Neural progenitor cell (in vitro differentiated cells): ENCODE results near the gene SNX10. TPM values are rescaled to one million over a fixed set of nuclear protein-coding genes. Genes with fewer than 3 reads are reported as not detected.

Experiments used
- DNase-seq: peaks from one replicate; pipeline ENCODE4 v3.0.0-alpha.2; 2016; ENCODE audit warnings: low spot score
- H2AFZ ChIP-seq: fragments of 200-600 bp; sonication (generic); replicated peaks from 2 replicates; pipeline ENCODE4 v1.6.1; 2016; ENCODE audit warnings: antibody characterized with exemption
- H3F3A ChIP-seq: fragments of 200-600 bp; sonication (generic); 2 replicates; pipeline ENCODE4 v1.6.1; 2016; ENCODE audit warnings: antibody characterized with exemption, low read depth
- H3K27ac ChIP-seq: fragments of 200-600 bp; sonication (generic); 2 replicates; pipeline ENCODE4 v1.5.1; 2016; ENCODE audit warnings: mild to moderate bottlenecking
- H3K27me3 ChIP-seq: fragments of 200-600 bp; sonication (generic); 2 replicates; pipeline ENCODE4 v1.6.1; 2016; ENCODE audit warnings: mild to moderate bottlenecking, moderate library complexity
- H3K36me3 ChIP-seq: fragments of 200-600 bp; sonication (generic); 2 replicates; pipeline ENCODE4 v1.5.1; 2016
- H3K4me1 ChIP-seq: fragments of 200-600 bp; sonication (generic); 2 replicates; pipeline ENCODE4 v1.6.1; 2016; ENCODE audit warnings: mixed run types
- H3K4me2 ChIP-seq: fragments of 200-600 bp; sonication (generic); 2 replicates; pipeline ENCODE4 v1.6.1; 2016
- H3K4me3 ChIP-seq: fragments of 200-600 bp; sonication (generic); 2 replicates; pipeline ENCODE4 v1.5.1; 2016
- H3K79me2 ChIP-seq: fragments of 200-600 bp; sonication (generic); 2 replicates; pipeline ENCODE4 v1.6.1; 2016; ENCODE audit warnings: low read depth
- H3K9ac ChIP-seq: fragments of 200-600 bp; sonication (generic); 2 replicates; pipeline ENCODE4 v1.6.1; 2016
- H3K9me3 ChIP-seq: fragments of 200-600 bp; sonication (generic); 2 replicates; pipeline ENCODE4 v1.5.1; 2016; ENCODE audit warnings: low read depth
- H4K20me1 ChIP-seq: fragments of 200-600 bp; sonication (generic); 2 replicates; pipeline ENCODE4 v1.6.1; 2016; ENCODE audit warnings: low read depth
- H3K27ac Mint-ChIP-seq: 3 replicates; pipeline ENCODE4 v1.8.0; 2021; ENCODE audit warnings: mixed read lengths
- H3K27me3 Mint-ChIP-seq: 2 replicates; pipeline ENCODE4 v1.8.0; 2022; ENCODE audit warnings: low read depth, mild to moderate bottlenecking, inconsistent platforms, moderate library complexity, mixed read lengths; ENCODE audit not compliant: insufficient read depth
- H3K36me3 Mint-ChIP-seq: 3 replicates; pipeline ENCODE4 v1.8.0; 2021; ENCODE audit warnings: mixed read lengths
- H3K4me1 Mint-ChIP-seq: 3 replicates; pipeline ENCODE4 v1.8.0; 2021; ENCODE audit warnings: mixed read lengths
- H3K4me3 Mint-ChIP-seq: 3 replicates; pipeline ENCODE4 v1.8.0; 2021; ENCODE audit warnings: mild to moderate bottlenecking, moderate library complexity, mixed read lengths
- H3K9me3 Mint-ChIP-seq: 3 replicates; pipeline ENCODE4 v1.8.0; 2020; ENCODE audit warnings: mixed read lengths
- EZH2 ChIP-seq: fragments of 200-600 bp; sonication (generic); IDR thresholded peaks from 2 replicates; pipeline ENCODE4 v1.6.1; 2017; ENCODE audit warnings: antibody characterized with exemption, mild to moderate bottlenecking, moderate library complexity
- EZH2phosphoT487 ChIP-seq: fragments of 200-600 bp; sonication (generic); IDR thresholded peaks from 2 replicates; pipeline ENCODE4 v1.6.1; 2017; ENCODE audit warnings: antibody characterized with exemption
- total RNA-seq: library from RNA; depleted of rRNA; stranded (reverse); fragments of >200 nt; gene quantifications from 2 replicates; pipeline ENCODE4 v1.2.3, GENCODE V29; 2015; ENCODE audit warnings: low replicate concordance
- TF ChIP-seq, protein P1 (sequence below): fragments of 200-600 bp; sonication (generic); IDR thresholded peaks from 2 replicates; pipeline ENCODE4 v1.5.1; 2017; ENCODE audit warnings: antibody characterized with exemption, mild to moderate bottlenecking

The SNX10 gene
- total RNA-seq, 1 donor from 2014 or later: 29.6 TPM

DNA sequence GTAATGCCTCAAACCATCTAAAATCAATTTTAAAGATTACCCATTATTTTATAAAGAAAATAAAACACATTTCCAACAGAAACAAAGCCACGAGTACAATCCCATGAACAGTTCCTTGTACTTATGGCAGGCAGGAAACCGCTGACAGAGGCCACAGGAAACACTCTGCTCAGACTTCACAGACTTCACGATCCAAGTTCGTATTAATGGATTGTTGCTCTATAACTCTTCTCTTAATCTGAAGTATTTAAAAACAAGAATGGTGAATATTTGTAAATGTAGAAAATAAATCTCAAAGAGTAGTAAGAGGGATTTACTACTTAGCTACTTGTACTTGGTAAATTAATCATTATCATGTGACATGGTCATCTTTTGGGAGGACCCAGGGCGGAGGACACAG is 78.3 kb downstream of the SNX10 start:
- TF ChIP-seq EZH2 (no peak), EZH2phosphoT487 (no peak)
- TF ChIP-seq, protein P1, sequence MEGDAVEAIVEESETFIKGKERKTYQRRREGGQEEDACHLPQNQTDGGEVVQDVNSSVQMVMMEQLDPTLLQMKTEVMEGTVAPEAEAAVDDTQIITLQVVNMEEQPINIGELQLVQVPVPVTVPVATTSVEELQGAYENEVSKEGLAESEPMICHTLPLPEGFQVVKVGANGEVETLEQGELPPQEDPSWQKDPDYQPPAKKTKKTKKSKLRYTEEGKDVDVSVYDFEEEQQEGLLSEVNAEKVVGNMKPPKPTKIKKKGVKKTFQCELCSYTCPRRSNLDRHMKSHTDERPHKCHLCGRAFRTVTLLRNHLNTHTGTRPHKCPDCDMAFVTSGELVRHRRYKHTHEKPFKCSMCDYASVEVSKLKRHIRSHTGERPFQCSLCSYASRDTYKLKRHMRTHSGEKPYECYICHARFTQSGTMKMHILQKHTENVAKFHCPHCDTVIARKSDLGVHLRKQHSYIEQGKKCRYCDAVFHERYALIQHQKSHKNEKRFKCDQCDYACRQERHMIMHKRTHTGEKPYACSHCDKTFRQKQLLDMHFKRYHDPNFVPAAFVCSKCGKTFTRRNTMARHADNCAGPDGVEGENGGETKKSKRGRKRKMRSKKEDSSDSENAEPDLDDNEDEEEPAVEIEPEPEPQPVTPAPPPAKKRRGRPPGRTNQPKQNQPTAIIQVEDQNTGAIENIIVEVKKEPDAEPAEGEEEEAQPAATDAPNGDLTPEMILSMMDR: no peak
- Mint-ChIP-seq H3K27ac (no peak overlapping the region), H3K27me3 (no peaks in the 10 kb centered on the region), H3K4me3 (no peak overlapping the region), H3K9me3 (no peaks in the 10 kb centered on the region), H3K4me1 (peaks cover 32% of the 10 kb centered on the region), H3K36me3 (peaks cover 4% of the 10 kb centered on the region)
- no peaks in the 10 kb centered on the region for H3K36me3 ChIP-seq
- H3K4me3 ChIP-seq: no peak overlapping the region
- peaks cover 5% of the 10 kb centered on the region for H3K4me1 ChIP-seq
- no peaks in the 10 kb centered on the region for H3K9me3 ChIP-seq
- H3K27me3 ChIP-seq: peaks cover 12% of the 10 kb centered on the region
- H3K79me2 ChIP-seq: no peaks in the 10 kb centered on the region
- no peak overlapping the region for H3K9ac ChIP-seq
- no peak overlapping the region for H2AFZ ChIP-seq
- H3K4me2 ChIP-seq: no peak overlapping the region
- H3K27ac ChIP-seq: no peak overlapping the region
- H3F3A ChIP-seq: peaks cover 9% of the 10 kb centered on the region
- no peaks in the 10 kb centered on the region for H4K20me1 ChIP-seq
- no peak for DNase-seq

- H3K4me1 ChIP-seq: peaks cover 13% of the 10 kb centered on the region
- DNase-seq: no peak
- H3K9me3 Mint-ChIP-seq: no peaks in the 10 kb centered on the region
- H4K20me1 ChIP-seq: no peaks in the 10 kb centered on the region
- H3K4me2 ChIP-seq: no peak overlapping the region
- H3K27me3 Mint-ChIP-seq: no peaks in the 10 kb centered on the region
- TF ChIP-seq EZH2 (no peak), EZH2phosphoT487 (no peak)
- TF ChIP-seq, protein P1: no peak
- peaks cover 27% of the 10 kb centered on the region for H3K4me1 Mint-ChIP-seq
- no peak overlapping the region for H3K4me3 ChIP-seq
- no peak overlapping the region for H2AFZ ChIP-seq
- H3K27me3 ChIP-seq: peaks cover 18% of the 10 kb centered on the region
- H3F3A ChIP-seq: peaks cover 19% of the 10 kb centered on the region
- no peaks in the 10 kb centered on the region for H3K79me2 ChIP-seq
- H3K27ac ChIP-seq: no peak overlapping the region
- no peak overlapping the region for H3K4me3 Mint-ChIP-seq
- peaks cover 4% of the 10 kb centered on the region for H3K36me3 Mint-ChIP-seq
- H3K9ac ChIP-seq: no peak overlapping the region
- H3K27ac Mint-ChIP-seq: no peak overlapping the region
- no peaks in the 10 kb centered on the region for H3K36me3 ChIP-seq
- H3K9me3 ChIP-seq: no peaks in the 10 kb centered on the region
Observed at GRCh38 chr7:26372249-26372648, 80.6 kb downstream of the SNX10 start.

DNA sequence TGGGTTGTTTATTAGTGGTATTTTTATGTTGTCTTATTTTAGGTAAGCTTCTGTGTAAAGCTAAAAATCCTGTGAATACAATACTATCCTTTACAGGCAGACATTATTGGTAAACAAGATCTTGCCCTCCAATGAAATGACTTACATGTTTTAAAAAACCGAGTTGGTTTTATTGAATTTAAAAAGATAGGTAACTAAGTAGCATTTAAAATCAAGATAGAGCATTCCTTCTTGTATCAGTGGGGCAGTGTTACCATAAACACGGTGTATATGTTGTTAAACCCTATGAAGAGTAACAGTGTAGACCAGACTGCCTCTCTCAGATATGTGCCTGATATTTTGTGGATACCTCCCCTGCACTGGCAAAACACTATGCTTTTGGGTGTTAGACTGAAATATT is 81.0 kb downstream of the SNX10 start:
- H3K27ac Mint-ChIP-seq: no peak overlapping the region
- Histone ChIP-seq H2AFZ (no peak overlapping the region), H3K4me3 (no peak overlapping the region), H3K9ac (no peak overlapping the region), H3K27me3 (peaks cover 23% of the 10 kb centered on the region), H3K4me2 (no peak overlapping the region), H3K27ac (no peak overlapping the region), H3K4me1 (peaks cover 14% of the 10 kb centered on the region), H4K20me1 (no peaks in the 10 kb centered on the region), H3K79me2 (no peaks in the 10 kb centered on the region), H3K9me3 (no peaks in the 10 kb centered on the region), H3K36me3 (no peaks in the 10 kb centered on the region), H3F3A (peaks cover 19% of the 10 kb centered on the region)
- no peaks in the 10 kb centered on the region for H3K27me3 Mint-ChIP-seq
- H3K4me1 Mint-ChIP-seq: peaks cover 31% of the 10 kb centered on the region
- no peak overlapping the region for H3K4me3 Mint-ChIP-seq
- H3K9me3 Mint-ChIP-seq: no peaks in the 10 kb centered on the region
- H3K36me3 Mint-ChIP-seq: peaks cover 4% of the 10 kb centered on the region
- TF ChIP-seq, protein P1: no peak
- no peak for TF ChIP-seq EZH2
- DNase-seq: no peak
